Stomach (tissue), 9 donors: Measurements from ENCODE around the gene ZNF503. TPM values are rescaled to one million over a fixed set of nuclear protein-coding genes. Genes with fewer than 3 reads are reported as not detected.
A peak's percentile ranks its signal among the peaks of the same experiment; 100 is the strongest.

Source experiments
- DNase-seq, 2 donors: peaks; one replicate each; pipeline versions ENCODE4 v3.0.0 to v3.0.0-alpha.2; 2013 to 2019
- H3K27ac ChIP-seq, 5 donors: fragments of 200-600 bp in 4 of 5; sonication (generic) in 4 of 5; one replicate each; pipeline ENCODE4 v1.5.1; 2013 to 2019; ENCODE audit warnings: mild to moderate bottlenecking in 1 of 5, moderate library complexity in 1 of 5
- H3K27me3 ChIP-seq, 3 donors: fragments of 200-600 bp; sonication (generic); one replicate each; pipeline ENCODE4 v1.5.1; 2017 to 2019; ENCODE audit warnings: mixed run types in 1 of 3
- H3K36me3 ChIP-seq, 4 donors: fragments of 200-600 bp; sonication (generic); 1 replicate in 3 of 4; 2 replicates in 1 of 4; pipeline ENCODE4 v1.5.1; 2016 to 2019
- H3K4me1 ChIP-seq, 4 donors: fragments of 200-600 bp; sonication (generic); one replicate each; pipeline ENCODE4 v1.5.1; 2016 to 2019
- H3K4me3 ChIP-seq, 4 donors: fragments of 200-600 bp; sonication (generic) in 3 of 4; one replicate each; pipeline ENCODE4 v1.5.1; 2016 to 2019; ENCODE audit warnings: mild to moderate bottlenecking in 1 of 4
- H3K9me3 ChIP-seq, 4 donors: fragments of 200-600 bp; sonication (generic); one replicate each; pipeline ENCODE4 v1.5.1; 2016 to 2019
- EP300 ChIP-seq: sonication (generic); formaldehyde crosslinking; IDR thresholded peaks from one replicate; pipeline ENCODE4 v1.6.1; 2017; ENCODE audit warnings: antibody characterized with exemption
- POLR2A ChIP-seq, 4 donors: fragments of 450-650 bp; IDR thresholded peaks; one replicate each; pipeline ENCODE4 v1.6.1; 2016; ENCODE audit warnings: antibody characterized with exemption in 4 of 4, control low read depth in 2 of 4, mild to moderate bottlenecking in 1 of 4, moderate library complexity in 1 of 4
- POLR2AphosphoS5 ChIP-seq, 3 donors: sonication (generic); formaldehyde crosslinking; IDR thresholded peaks; one replicate each; pipeline ENCODE4 v1.6.1; 2016; ENCODE audit warnings: antibody characterized with exemption in 3 of 3
- WGBS, 5 donors: extraction: QIAGEN DNeasy Blood & Tissue Kit in 3 of 5; methylation state at CpG; one replicate each; pipeline versions ENCODE4 v1.1.5 to v1.1.7; 2013 to 2018; 5-methylcytosine and 5-hydroxymethylcytosine counted together
- intact Hi-C: fragments of 100-400 bp; cut with DNase I; formaldehyde crosslinking; loops from one replicate; pipeline ENCODE4 v1.15.1; 2023; ENCODE audit warnings: low total_unique reads
- polyA plus RNA-seq, 3 donors: library from polyadenylated mRNA; stranded (reverse); fragments of 200-250 nt; gene quantifications; one replicate each; pipeline ENCODE4 v1.2.3, GENCODE V29; 2013
- total RNA-seq, 5 donors: library from RNA; depleted of rRNA; stranded (reverse); fragments of >200 nt; gene quantifications; one replicate each; pipeline versions ENCODE4 v1.1.0 to v1.2.3, GENCODE V29; 2014 to 2016
- TF ChIP-seq, protein P1 (sequence below), 7 experiments: fragments of 450-650 bp in 4 of 7; fragments of 200-600 bp in 3 of 7; sonication (generic) in 3 of 7; IDR thresholded peaks; one replicate each; pipeline ENCODE4 v1.5.1; 2016 to 2019; ENCODE audit warnings: antibody characterized with exemption in 7 of 7, control low read depth in 2 of 7, mild to moderate bottlenecking in 1 of 7
- donor health status: healthy with polysubstance abuse.
- donor health status: Bipolar disorder and iron deficiency.
- donor health status: healthy.

ZNF503 gene
- total and polyA plus RNA-seq, 8 donors = 3.5 to 24.1 (median 10.8) TPM

- no peak overlapping the region for H3K27ac ChIP-seq
- intact Hi-C loops = no loop called here
- WGBS, 5 donors = 75 to 88% (median 80%) methylated on average over 6 of the region's 6 CpGs
- no peaks in the 10 kb centered on the region for H3K4me1 ChIP-seq
- TF ChIP-seq, protein P1, sequence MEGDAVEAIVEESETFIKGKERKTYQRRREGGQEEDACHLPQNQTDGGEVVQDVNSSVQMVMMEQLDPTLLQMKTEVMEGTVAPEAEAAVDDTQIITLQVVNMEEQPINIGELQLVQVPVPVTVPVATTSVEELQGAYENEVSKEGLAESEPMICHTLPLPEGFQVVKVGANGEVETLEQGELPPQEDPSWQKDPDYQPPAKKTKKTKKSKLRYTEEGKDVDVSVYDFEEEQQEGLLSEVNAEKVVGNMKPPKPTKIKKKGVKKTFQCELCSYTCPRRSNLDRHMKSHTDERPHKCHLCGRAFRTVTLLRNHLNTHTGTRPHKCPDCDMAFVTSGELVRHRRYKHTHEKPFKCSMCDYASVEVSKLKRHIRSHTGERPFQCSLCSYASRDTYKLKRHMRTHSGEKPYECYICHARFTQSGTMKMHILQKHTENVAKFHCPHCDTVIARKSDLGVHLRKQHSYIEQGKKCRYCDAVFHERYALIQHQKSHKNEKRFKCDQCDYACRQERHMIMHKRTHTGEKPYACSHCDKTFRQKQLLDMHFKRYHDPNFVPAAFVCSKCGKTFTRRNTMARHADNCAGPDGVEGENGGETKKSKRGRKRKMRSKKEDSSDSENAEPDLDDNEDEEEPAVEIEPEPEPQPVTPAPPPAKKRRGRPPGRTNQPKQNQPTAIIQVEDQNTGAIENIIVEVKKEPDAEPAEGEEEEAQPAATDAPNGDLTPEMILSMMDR (IDR thresholded peaks at IDR 0.05) = no peak
- TF ChIP-seq POLR2AphosphoS5 (IDR thresholded peaks at IDR 0.05) = no peak
- TF ChIP-seq EP300 = no peak
- TF ChIP-seq POLR2A (IDR thresholded peaks at IDR 0.05) = no peak
- H3K27me3 ChIP-seq = no peaks in the 10 kb centered on the region
- peaks cover 0 to 11% (median 4%) of the 10 kb centered on the region in 4 donors for H3K9me3 ChIP-seq
- H3K4me3 ChIP-seq = no peak overlapping the region
- DNase-seq = no peak
- no peaks in the 10 kb centered on the region for H3K36me3 ChIP-seq
Measured at GRCh38 chr10:75356484-75356883, 45.1 kb downstream of the ZNF503 start.

- WGBS, 5 donors = 86 to 100% (median 95%) methylated on average over 1 of the region's 1 CpG
- Histone ChIP-seq H3K4me1 (no peaks in the 10 kb centered on the region), H3K27me3 (no peaks in the 10 kb centered on the region), H3K9me3 (peaks cover 0 to 11% (median 4%) of the 10 kb centered on the region in 4 donors), H3K27ac (no peak overlapping the region), H3K36me3 (no peaks in the 10 kb centered on the region), H3K4me3 (no peak overlapping the region)
- TF ChIP-seq POLR2AphosphoS5 (IDR thresholded peaks at IDR 0.05) (no peak), EP300 (no peak), POLR2A (IDR thresholded peaks at IDR 0.05) (no peak)
- TF ChIP-seq, protein P1 (IDR thresholded peaks at IDR 0.05) = no peak
- DNase-seq = no peak
- intact Hi-C loops = no loop called here
Measured at GRCh38 chr10:75355706-75356105, 45.9 kb downstream of the ZNF503 start.

DNA sequence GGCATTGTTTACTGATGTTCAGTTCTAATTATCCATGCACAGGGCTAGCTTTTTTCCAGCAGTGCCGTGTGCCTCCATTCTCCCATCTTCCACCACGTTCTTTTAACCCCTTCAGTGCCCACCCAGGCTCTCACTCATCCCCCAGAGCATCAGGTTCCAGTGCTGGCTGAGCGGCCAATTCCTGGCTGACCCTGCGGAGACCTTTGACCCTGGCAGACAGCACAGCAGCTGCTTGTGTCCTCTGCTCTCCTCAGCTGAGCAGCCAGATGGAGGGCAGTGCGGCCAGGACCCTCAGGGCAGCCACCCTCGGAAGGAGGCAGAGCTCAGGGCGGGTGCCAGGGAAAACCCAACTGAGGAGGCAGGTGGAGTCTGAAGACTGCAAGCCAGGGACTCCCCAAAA lies 48.4 kb downstream of the ZNF503 start:
- TF ChIP-seq, protein P1 (IDR thresholded peaks at IDR 0.05) = no peak
- TF ChIP-seq POLR2A (IDR thresholded peaks at IDR 0.05) (no peak), POLR2AphosphoS5 (IDR thresholded peaks at IDR 0.05) (no peak), EP300 (no peak)
- Histone ChIP-seq H3K36me3 (no peaks in the 10 kb centered on the region), H3K9me3 (peaks cover 0 to 11% (median 4%) of the 10 kb centered on the region in 4 donors), H3K27me3 (no peaks in the 10 kb centered on the region), H3K4me3 (no peak overlapping the region), H3K27ac (no peak overlapping the region), H3K4me1 (no peaks in the 10 kb centered on the region)
- peak in 1 of 2 donors; percentile 3 for DNase-seq
- intact Hi-C loops = no loop called here
- WGBS, 5 donors = 53 to 69% (median 64%) methylated on average over 6 to 7 of the region's 7 CpGs

DNA sequence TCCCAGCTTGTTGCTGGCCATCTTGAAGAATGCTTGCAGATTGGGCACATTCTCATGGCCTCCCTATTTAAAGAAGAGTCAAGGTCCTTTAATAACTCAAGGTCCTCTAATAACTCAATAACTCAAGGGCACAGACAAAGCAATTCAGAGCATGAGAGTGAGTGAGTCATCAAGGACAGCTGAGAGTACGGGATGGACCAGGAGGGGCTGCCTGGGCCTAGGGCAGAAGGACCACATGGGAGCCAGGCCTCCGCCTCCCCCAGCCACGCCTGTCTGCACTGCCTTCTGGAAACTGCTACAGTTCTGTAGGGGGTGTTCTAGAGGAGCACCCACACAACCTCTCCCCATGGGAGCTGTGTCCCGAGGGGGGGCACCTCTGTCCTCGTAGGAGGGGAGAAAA lies 48.9 kb downstream of the ZNF503 start:
- 73 to 82% (median 78%) methylated on average over 5 of the region's 5 CpGs for WGBS, 5 donors
- intact Hi-C loops = no loop called here
- no peak for TF ChIP-seq POLR2AphosphoS5 (IDR thresholded peaks at IDR 0.05)
- no peak for TF ChIP-seq POLR2A (IDR thresholded peaks at IDR 0.05)
- TF ChIP-seq, protein P1 (IDR thresholded peaks at IDR 0.05) = no peak
- TF ChIP-seq EP300 = no peak
- H3K27me3 ChIP-seq = no peaks in the 10 kb centered on the region
- no peak overlapping the region for H3K4me3 ChIP-seq
- H3K36me3 ChIP-seq = no peaks in the 10 kb centered on the region
- H3K27ac ChIP-seq = no peak overlapping the region
- peak in 1 of 2 donors; percentile 4 for DNase-seq
- H3K4me1 ChIP-seq = no peaks in the 10 kb centered on the region
- H3K9me3 ChIP-seq = peaks cover 0 to 11% (median 4%) of the 10 kb centered on the region in 4 donors
